Thyroid gland (tissue), 4 donors: Measurements from ENCODE around the gene IL17RC.

Experiments used
- CTCF ChIP-seq, 6 experiments: fragments of 200-600 bp in 3 of 6; fragments of 450-650 bp in 3 of 6; sonication (generic) in 3 of 6; IDR thresholded peaks; one replicate each; pipeline ENCODE4 v1.5.1; 2016 to 2019; ENCODE audit warnings: antibody characterized with exemption in 6 of 6, mild to moderate bottlenecking in 2 of 6, inconsistent platforms in 1 of 6, moderate library complexity in 1 of 6
- POLR2A ChIP-seq, 2 donors: fragments of 450-650 bp; IDR thresholded peaks; one replicate each; pipeline ENCODE4 v1.6.1; 2017; ENCODE audit warnings: antibody characterized with exemption in 2 of 2, mild to moderate bottlenecking in 2 of 2, moderate library complexity in 1 of 2

GRCh38 chr3:9883706-9884554, 33.0 kb upstream of the IL17RC start:
- TF ChIP-seq CTCF (IDR thresholded peaks at IDR 0.05) (no peak), POLR2A (IDR thresholded peaks at IDR 0.05) (no peak)
